Measurements from ENCODE around the gene C11orf52.

Gene C11orf52

DNA sequence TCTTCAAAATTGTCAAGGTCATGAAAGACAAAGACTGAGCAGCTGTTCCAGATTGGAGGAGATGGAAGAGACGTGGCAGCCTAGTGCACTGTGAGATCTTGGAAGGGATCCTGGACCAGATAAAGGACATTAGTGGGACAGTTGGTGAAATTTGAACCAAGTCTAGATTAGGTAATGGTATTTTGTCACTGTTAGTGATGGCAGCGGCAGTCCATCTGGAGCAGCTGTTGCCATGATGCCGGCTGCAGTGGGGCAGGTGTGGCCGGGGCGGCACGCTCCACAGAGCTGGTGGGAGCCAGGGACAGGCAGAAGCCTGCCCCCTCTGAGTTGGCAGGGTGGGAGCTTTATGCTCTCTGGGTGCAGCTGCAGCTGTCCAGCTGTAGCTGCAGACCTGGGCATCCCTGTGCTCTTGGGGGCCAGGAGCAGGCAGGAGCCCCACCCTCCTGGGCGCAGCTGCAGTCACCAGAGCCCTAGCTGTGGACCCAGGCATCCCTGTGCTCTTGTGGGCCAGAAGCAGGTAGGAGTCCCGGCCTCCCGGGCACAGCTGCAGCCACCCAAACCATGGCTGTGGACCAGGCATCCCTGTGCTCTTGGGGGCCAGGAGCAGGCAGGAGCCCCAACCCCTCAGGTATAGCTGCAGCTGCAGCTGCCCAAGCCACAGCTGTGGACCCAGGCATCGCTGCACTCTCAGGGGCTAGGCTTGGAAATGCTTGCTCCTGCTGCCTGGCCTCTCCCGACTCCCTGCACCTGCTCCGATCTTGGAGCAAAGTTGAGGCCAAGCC, 39.1 kb downstream of the C11orf52 start:
- ChIA-PET POLR2A (no interaction called here), CTCF (no interaction called here)
- TF ChIP-seq TARDBP (IDR thresholded peaks at IDR 0.05) (no peak), BHLHE40 (IDR thresholded peaks at IDR 0.05; ENCODE audit: borderline replicate concordance) (no peak), CTBP1 (IDR thresholded peaks at IDR 0.05; ENCODE audit: borderline replicate concordance) (no peak), FOXM1 (IDR thresholded peaks at IDR 0.05; ENCODE audit: borderline replicate concordance) (no peak), SP1 (IDR thresholded peaks at IDR 0.05) (no peak), FOXK2 (IDR thresholded peaks at IDR 0.05) (no peak), ELF4 (IDR thresholded peaks at IDR 0.05) (no peak), LEF1 (IDR thresholded peaks at IDR 0.05; ENCODE audit: borderline replicate concordance) (no peak), L3MBTL2 (conservative IDR thresholded peaks at IDR 0.05) (no peak), HDGF (IDR thresholded peaks at IDR 0.05; ENCODE audit: borderline replicate concordance) (no peak), SUZ12 (IDR thresholded peaks at IDR 0.05) (no peak), NFRKB (IDR thresholded peaks at IDR 0.05) (no peak), FOXA1 (IDR thresholded peaks at IDR 0.05) (no peak), ARNT (IDR thresholded peaks at IDR 0.05) (no peak)
- TF ChIP-seq, protein P1, sequence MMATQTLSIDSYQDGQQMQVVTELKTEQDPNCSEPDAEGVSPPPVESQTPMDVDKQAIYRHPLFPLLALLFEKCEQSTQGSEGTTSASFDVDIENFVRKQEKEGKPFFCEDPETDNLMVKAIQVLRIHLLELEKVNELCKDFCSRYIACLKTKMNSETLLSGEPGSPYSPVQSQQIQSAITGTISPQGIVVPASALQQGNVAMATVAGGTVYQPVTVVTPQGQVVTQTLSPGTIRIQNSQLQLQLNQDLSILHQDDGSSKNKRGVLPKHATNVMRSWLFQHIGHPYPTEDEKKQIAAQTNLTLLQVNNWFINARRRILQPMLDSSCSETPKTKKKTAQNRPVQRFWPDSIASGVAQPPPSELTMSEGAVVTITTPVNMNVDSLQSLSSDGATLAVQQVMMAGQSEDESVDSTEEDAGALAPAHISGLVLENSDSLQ (IDR thresholded peaks at IDR 0.05), result no peak

DNA sequence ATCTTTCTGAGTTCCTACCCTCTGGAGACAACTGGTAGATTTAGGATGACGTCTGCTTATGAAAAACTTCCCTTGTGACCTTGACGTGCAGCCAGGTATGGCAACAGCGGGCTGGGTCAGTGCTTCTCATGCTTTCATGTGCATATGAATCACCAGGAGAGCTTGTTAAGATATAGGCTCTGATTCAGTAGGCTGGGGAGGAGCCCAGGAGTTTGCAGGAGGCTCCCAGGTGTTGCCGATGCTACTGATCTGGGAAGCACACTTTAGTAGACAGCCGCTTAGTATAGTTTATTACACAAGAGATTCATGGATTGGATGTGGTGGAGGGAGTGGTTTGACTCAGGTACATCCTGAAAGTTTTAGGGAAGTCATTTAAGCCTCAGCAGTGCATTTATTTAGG, 42.2 kb downstream of the C11orf52 start:
- no peak for TF ChIP-seq SP1 (IDR thresholded peaks at IDR 0.05)
- TF ChIP-seq FOXK2 (IDR thresholded peaks at IDR 0.05), result no peak

More for the DNA sequence above, 39.1 kb downstream of the C11orf52 start:
- no peak for DNase-seq (ENCODE audit: extremely low spot score)

DNA sequence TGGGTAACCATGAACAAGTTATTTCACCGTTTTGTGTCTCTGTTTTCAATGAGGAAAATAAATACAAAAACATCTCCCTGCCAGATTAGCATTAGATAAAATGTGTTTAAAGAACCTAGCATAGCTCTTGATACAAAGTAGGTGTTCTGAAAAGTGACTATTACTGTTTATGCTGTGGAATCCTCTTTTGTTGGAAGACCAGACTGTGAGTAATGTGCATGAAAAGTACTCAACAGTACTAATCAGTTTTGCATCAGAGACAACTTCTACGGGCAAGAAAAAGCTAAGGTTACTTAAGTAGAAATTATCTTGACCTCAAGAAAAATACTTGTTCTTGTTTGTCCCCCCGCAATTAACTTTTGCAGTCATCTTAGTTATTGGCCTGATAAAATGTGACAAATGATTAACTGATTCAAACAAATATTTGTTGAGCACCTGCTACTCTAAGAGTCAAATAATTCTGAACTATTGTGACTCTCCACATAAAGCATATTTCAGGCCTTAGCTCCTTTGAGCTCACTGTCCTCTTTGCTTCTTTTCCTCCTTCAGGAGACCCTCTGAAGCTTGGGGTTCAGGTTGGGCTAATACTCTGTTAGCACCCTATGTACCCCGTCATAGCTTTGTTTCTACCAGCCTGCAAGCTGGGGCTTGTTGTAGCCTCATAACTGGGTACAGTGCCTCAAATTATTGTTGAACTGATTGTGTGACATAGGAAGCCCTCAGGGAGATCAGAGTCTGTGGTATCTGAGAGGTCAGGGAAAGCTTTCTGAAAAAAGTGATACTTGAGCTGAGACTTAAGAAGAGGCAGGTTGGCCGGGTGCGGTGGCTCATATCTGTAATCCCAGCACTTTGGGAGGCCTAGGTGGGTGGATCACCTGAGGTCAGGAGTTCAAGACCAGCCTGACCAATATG, 42.9 kb downstream of the C11orf52 start:
- no peak for DNase-seq (ENCODE audit: extremely low spot score)
- CTCF ChIA-PET, result no interaction called here
- no peak for TF ChIP-seq BHLHE40 (IDR thresholded peaks at IDR 0.05; ENCODE audit: borderline replicate concordance)
- TF ChIP-seq L3MBTL2 (conservative IDR thresholded peaks at IDR 0.05), result no peak
- no peak for TF ChIP-seq ELF4 (IDR thresholded peaks at IDR 0.05)
- no peak for TF ChIP-seq CTBP1 (IDR thresholded peaks at IDR 0.05; ENCODE audit: borderline replicate concordance)
- TF ChIP-seq ZNF384 (IDR thresholded peaks at IDR 0.05), result no peak
- TF ChIP-seq ARNT (IDR thresholded peaks at IDR 0.05), result no peak
- TF ChIP-seq SP1 (IDR thresholded peaks at IDR 0.05), result no peak
- TF ChIP-seq TARDBP (IDR thresholded peaks at IDR 0.05), result no peak
- TF ChIP-seq SUZ12 (IDR thresholded peaks at IDR 0.05), result no peak
- TF ChIP-seq FOXA1 (IDR thresholded peaks at IDR 0.05), result no peak
- TF ChIP-seq, protein P1 (IDR thresholded peaks at IDR 0.05), result no peak
- no peak for TF ChIP-seq FOXK2 (IDR thresholded peaks at IDR 0.05)
- TF ChIP-seq NFRKB (IDR thresholded peaks at IDR 0.05), result no peak
- TF ChIP-seq FOXM1 (IDR thresholded peaks at IDR 0.05; ENCODE audit: borderline replicate concordance), result no peak
- no peak for TF ChIP-seq HDGF (IDR thresholded peaks at IDR 0.05; ENCODE audit: borderline replicate concordance)
- no peak for TF ChIP-seq LEF1 (IDR thresholded peaks at IDR 0.05; ENCODE audit: borderline replicate concordance)
- POLR2A ChIA-PET, result interaction anchor here (1.4 kb wide), 1 partner anchor 16 kb away, joined by 3 read pairs; no protein-coding TSS in a partner anchor

More for the DNA sequence above, 42.2 kb downstream of the C11orf52 start:
- CTCF ChIA-PET, result no interaction called here
- no peak for DNase-seq (ENCODE audit: extremely low spot score)
- POLR2A ChIA-PET, result interaction anchor here (1.4 kb wide), 1 partner anchor 17 kb away, joined by 3 read pairs; no protein-coding TSS in a partner anchor

DNA sequence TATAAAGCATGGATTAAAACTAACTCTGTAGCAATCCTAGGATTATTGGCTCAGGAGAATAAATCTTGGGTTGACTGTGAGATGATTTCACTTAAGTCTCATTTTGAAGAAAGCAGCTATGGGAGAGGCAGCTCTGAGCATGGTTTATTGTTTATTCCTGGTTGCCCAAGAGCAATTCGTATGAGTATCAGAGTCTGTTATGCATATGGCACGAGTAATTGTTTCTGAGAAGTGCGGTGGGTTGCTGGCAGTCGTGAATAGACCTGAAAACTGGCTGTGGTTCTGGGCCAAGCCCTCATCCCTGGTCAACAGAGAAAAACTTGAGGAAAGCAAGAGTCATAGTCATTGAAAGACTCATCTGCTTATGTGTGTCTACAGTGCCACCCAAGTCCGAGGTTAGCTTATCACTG, 45.2 kb downstream of the C11orf52 start:
- POLR2A ChIA-PET, result no interaction called here
- CTCF ChIA-PET, result interaction anchor here (0.7 kb wide), 1 partner anchor 25 kb away, joined by 4 read pairs; no protein-coding TSS in a partner anchor
- TF ChIP-seq L3MBTL2 (conservative IDR thresholded peaks at IDR 0.05) (no peak), TARDBP (IDR thresholded peaks at IDR 0.05) (no peak)
- no peak for DNase-seq (ENCODE audit: extremely low spot score)

DNA sequence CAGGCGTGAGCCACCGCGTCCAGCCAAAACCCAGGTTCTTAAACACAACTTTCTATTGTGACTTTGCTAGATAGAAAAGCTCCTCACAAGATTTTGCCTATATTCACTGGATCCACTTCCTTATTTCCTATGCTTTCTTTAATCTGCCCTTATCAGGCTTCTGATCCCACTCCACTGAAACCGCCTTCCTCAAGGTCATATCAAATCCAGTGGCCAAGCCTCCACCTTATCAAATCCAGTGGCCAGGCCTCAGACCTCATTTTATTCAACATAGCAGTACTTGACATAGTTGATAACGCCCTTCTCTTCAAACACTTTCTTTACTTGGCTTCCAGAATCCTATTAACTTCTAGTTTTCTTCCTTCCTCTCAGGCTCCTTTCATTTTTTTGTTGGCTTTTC, 48.0 kb downstream of the C11orf52 start:
- ChIA-PET POLR2A (no interaction called here), CTCF (no interaction called here)
- TF ChIP-seq, protein P1 (IDR thresholded peaks at IDR 0.05), result no peak
- TF ChIP-seq TARDBP (IDR thresholded peaks at IDR 0.05) (no peak), FOXK2 (IDR thresholded peaks at IDR 0.05) (no peak), FOXA1 (IDR thresholded peaks at IDR 0.05) (no peak), ARNT (IDR thresholded peaks at IDR 0.05) (no peak), ZNF384 (IDR thresholded peaks at IDR 0.05) (no peak), CTBP1 (IDR thresholded peaks at IDR 0.05; ENCODE audit: borderline replicate concordance) (no peak), ELF4 (IDR thresholded peaks at IDR 0.05) (no peak), SP1 (IDR thresholded peaks at IDR 0.05) (no peak), L3MBTL2 (conservative IDR thresholded peaks at IDR 0.05) (no peak), NFRKB (IDR thresholded peaks at IDR 0.05) (no peak), SUZ12 (IDR thresholded peaks at IDR 0.05) (no peak), BHLHE40 (IDR thresholded peaks at IDR 0.05; ENCODE audit: borderline replicate concordance) (no peak), LEF1 (IDR thresholded peaks at IDR 0.05; ENCODE audit: borderline replicate concordance) (no peak), FOXM1 (IDR thresholded peaks at IDR 0.05; ENCODE audit: borderline replicate concordance) (no peak)
- DNase-seq (ENCODE audit: extremely low spot score), result no peak

Data from HEK293T (cell line).